Ectodermal cell (in vitro differentiated cells): ENCODE results near the gene IL2RA.

ENCODE experiments used
- H3K27ac ChIP-seq: 2 replicates; pipeline ENCODE4 v1.7.0; 2013; ENCODE audit warnings: mild to moderate bottlenecking, low read depth, low read length; ENCODE audit not compliant: insufficient read depth, poor library complexity, severe bottlenecking
- H3K27me3 ChIP-seq: 2 replicates; pipeline ENCODE4 v1.7.0; 2013; ENCODE audit warnings: mild to moderate bottlenecking, low read length; ENCODE audit not compliant: insufficient read depth, control insufficient read depth, poor library complexity, severe bottlenecking
- H3K36me3 ChIP-seq: one replicate; pipeline ENCODE4 v1.7.0; 2013; ENCODE audit warnings: low read length; ENCODE audit not compliant: control insufficient read depth, insufficient read depth
- H3K4me1 ChIP-seq: one replicate; pipeline ENCODE4 v1.7.0; 2013; ENCODE audit warnings: low read length; ENCODE audit not compliant: control insufficient read depth, insufficient read depth
- H3K4me3 ChIP-seq: 2 replicates; pipeline ENCODE4 v1.7.0; 2013; ENCODE audit warnings: low read depth, low read length, control low read depth; ENCODE audit not compliant: insufficient read depth
- H3K9me3 ChIP-seq: 2 replicates; pipeline ENCODE4 v1.7.0; 2013; ENCODE audit warnings: mild to moderate bottlenecking, low read length, moderate library complexity; ENCODE audit not compliant: control insufficient read depth
- WGBS, 2 experiments: methylation state at CpG; one replicate each; pipeline ENCODE4 v1.1.7; 2013; ENCODE audit warnings: missing lambda C conversion rate in 2 of 2; 5-methylcytosine and 5-hydroxymethylcytosine counted together

The IL2RA gene

GRCh38 chr10:6027929-6028328, 34.2 kb downstream of the IL2RA start:
- Histone ChIP-seq H3K27ac (no peak overlapping the region), H3K9me3 (no peaks in the 10 kb centered on the region), H3K4me1 (no peaks in the 10 kb centered on the region), H3K27me3 (no peaks in the 10 kb centered on the region), H3K36me3 (no peaks in the 10 kb centered on the region), H3K4me3 (no peak overlapping the region)
- WGBS, 2 experiments = 87 to 90% methylated on average over 6 of the region's 6 CpGs

GRCh38 chr10:6025683-6026255, 36.4 kb downstream of the IL2RA start:
- no peak overlapping the region for H3K27ac ChIP-seq
- WGBS, 2 experiments = 92 to 94% methylated on average over 6 of the region's 6 CpGs

GRCh38 chr10:6024334-6024682, 37.9 kb downstream of the IL2RA start:
- no peaks in the 10 kb centered on the region for H3K36me3 ChIP-seq
- WGBS, 2 experiments = 92 to 93% methylated on average over 8 to 10 of the region's 10 CpGs

More at GRCh38 chr10:6025683-6026255, 36.4 kb downstream of the IL2RA start:
- Histone ChIP-seq H3K27me3 (no peaks in the 10 kb centered on the region), H3K4me1 (no peaks in the 10 kb centered on the region), H3K9me3 (no peaks in the 10 kb centered on the region), H3K4me3 (no peak overlapping the region), H3K36me3 (no peaks in the 10 kb centered on the region)

GRCh38 chr10:6023661-6024333, 38.4 kb downstream of the IL2RA start:
- WGBS, 2 experiments = 85 to 86% methylated on average over 12 of the region's 12 CpGs
- Histone ChIP-seq H3K36me3 (no peaks in the 10 kb centered on the region), H3K27ac (no peak overlapping the region), H3K4me3 (no peak overlapping the region), H3K9me3 (no peaks in the 10 kb centered on the region), H3K27me3 (no peaks in the 10 kb centered on the region), H3K4me1 (no peaks in the 10 kb centered on the region)

More at GRCh38 chr10:6024334-6024682, 37.9 kb downstream of the IL2RA start:
- H3K9me3 ChIP-seq = no peaks in the 10 kb centered on the region
- H3K27me3 ChIP-seq = no peaks in the 10 kb centered on the region
- no peak overlapping the region for H3K27ac ChIP-seq
- no peak overlapping the region for H3K4me3 ChIP-seq
- no peaks in the 10 kb centered on the region for H3K4me1 ChIP-seq

- Histone ChIP-seq H3K9me3 (no peaks in the 10 kb centered on the region), H3K27me3 (no peaks in the 10 kb centered on the region), H3K27ac (no peak overlapping the region), H3K4me1 (no peaks in the 10 kb centered on the region), H3K4me3 (no peak overlapping the region), H3K36me3 (no peaks in the 10 kb centered on the region)
- WGBS, 2 experiments = 88% methylated on average over 3 of the region's 3 CpGs
Observed at GRCh38 chr10:6022660-6023059, 39.5 kb downstream of the IL2RA start.

- no peak overlapping the region for H3K4me3 ChIP-seq
- 94 to 97% methylated on average over 9 of the region's 9 CpGs for WGBS, 2 experiments
Observed at GRCh38 chr10:6020826-6021225, 41.3 kb downstream of the IL2RA start.

GRCh38 chr10:6019796-6020195, 42.4 kb downstream of the IL2RA start:
- WGBS, 2 experiments = 89 to 90% methylated on average over 12 of the region's 12 CpGs
- Histone ChIP-seq H3K27me3 (no peaks in the 10 kb centered on the region), H3K36me3 (no peaks in the 10 kb centered on the region), H3K9me3 (no peaks in the 10 kb centered on the region), H3K4me3 (no peak overlapping the region), H3K4me1 (no peaks in the 10 kb centered on the region), H3K27ac (no peak overlapping the region)

More at GRCh38 chr10:6020826-6021225, 41.3 kb downstream of the IL2RA start:
- Histone ChIP-seq H3K36me3 (no peaks in the 10 kb centered on the region), H3K4me1 (no peaks in the 10 kb centered on the region), H3K9me3 (no peaks in the 10 kb centered on the region), H3K27ac (no peak overlapping the region), H3K27me3 (no peaks in the 10 kb centered on the region)

- H3K4me3 ChIP-seq = no peak overlapping the region
- WGBS, 2 experiments = 82 to 83% methylated on average over 6 of the region's 6 CpGs
- H3K9me3 ChIP-seq = no peaks in the 10 kb centered on the region
- no peaks in the 10 kb centered on the region for H3K4me1 ChIP-seq
- H3K36me3 ChIP-seq = no peaks in the 10 kb centered on the region
- H3K27me3 ChIP-seq = no peaks in the 10 kb centered on the region
- no peak overlapping the region for H3K27ac ChIP-seq
Observed at GRCh38 chr10:6019010-6019782, 43.0 kb downstream of the IL2RA start.

- 92 to 93% methylated on average over 5 of the region's 5 CpGs for WGBS, 2 experiments
Observed at GRCh38 chr10:6018422-6018821, 43.7 kb downstream of the IL2RA start.

GRCh38 chr10:6017781-6018354, 44.3 kb downstream of the IL2RA start:
- 88 to 90% methylated on average over 8 of the region's 8 CpGs for WGBS, 2 experiments
- no peak overlapping the region for H3K27ac ChIP-seq
- no peaks in the 10 kb centered on the region for H3K27me3 ChIP-seq
- no peaks in the 10 kb centered on the region for H3K36me3 ChIP-seq
- no peak overlapping the region for H3K4me3 ChIP-seq
- no peaks in the 10 kb centered on the region for H3K4me1 ChIP-seq
- H3K9me3 ChIP-seq = no peaks in the 10 kb centered on the region

More at GRCh38 chr10:6018422-6018821, 43.7 kb downstream of the IL2RA start:
- H3K4me1 ChIP-seq = no peaks in the 10 kb centered on the region
- H3K36me3 ChIP-seq = no peaks in the 10 kb centered on the region
- no peaks in the 10 kb centered on the region for H3K27me3 ChIP-seq
- no peak overlapping the region for H3K4me3 ChIP-seq
- H3K9me3 ChIP-seq = no peaks in the 10 kb centered on the region
- H3K27ac ChIP-seq = no peak overlapping the region
